SH-SY5Y (cell line): Measurements from ENCODE around the gene MTARC2.

Experiments used
- GATA2 ChIP-seq: IDR thresholded peaks from 2 replicates; pipeline ENCODE4 v1.6.1; 2011; ENCODE audit warnings: mild to moderate bottlenecking, low read depth, low read length
- GATA3 ChIP-seq: IDR thresholded peaks from 2 replicates; pipeline ENCODE4 v1.6.1; 2011; ENCODE audit warnings: low read depth, mild to moderate bottlenecking, low read length, moderate library complexity

The MTARC2 gene

GRCh38 chr1:220711056-220711809, 36.9 kb upstream of the MTARC2 start:
- TF ChIP-seq GATA3 (no peak), GATA2 (no peak)

- TF ChIP-seq GATA3 (no peak), GATA2 (no peak)
Measured at GRCh38 chr1:220717800-220718640, 30.1 kb upstream of the MTARC2 start.

GRCh38 chr1:220726634-220727033, 21.5 kb upstream of the MTARC2 start:
- TF ChIP-seq GATA3: no peak

- no peak for TF ChIP-seq GATA2
- TF ChIP-seq GATA3: no peak
Measured at GRCh38 chr1:220727519-220727918, 20.6 kb upstream of the MTARC2 start.

GRCh38 chr1:220730486-220730885, 17.6 kb upstream of the MTARC2 start:
- TF ChIP-seq GATA2 (no peak), GATA3 (no peak)

GRCh38 chr1:220732137-220732536, 16.0 kb upstream of the MTARC2 start:
- TF ChIP-seq GATA3: no peak
- TF ChIP-seq GATA2: no peak

- TF ChIP-seq GATA2 (no peak), GATA3 (no peak)
Measured at GRCh38 chr1:220732621-220733020, 15.5 kb upstream of the MTARC2 start.

- no peak for TF ChIP-seq GATA2
- no peak for TF ChIP-seq GATA3
Measured at GRCh38 chr1:220733086-220733601, 15.0 kb upstream of the MTARC2 start.

- TF ChIP-seq GATA2: no peak
- no peak for TF ChIP-seq GATA3
Measured at GRCh38 chr1:220734571-220735326, 13.4 kb upstream of the MTARC2 start.

- no peak for TF ChIP-seq GATA2
- TF ChIP-seq GATA3: no peak
Measured at GRCh38 chr1:220741349-220741748, 6.8 kb upstream of the MTARC2 start.

GRCh38 chr1:220741825-220742224, 6.3 kb upstream of the MTARC2 start:
- TF ChIP-seq GATA3 (no peak), GATA2 (no peak)

- no peak for TF ChIP-seq GATA3
- TF ChIP-seq GATA2: no peak
Measured at GRCh38 chr1:220742520-220742919, 5.6 kb upstream of the MTARC2 start.

- no peak for TF ChIP-seq GATA3
- no peak for TF ChIP-seq GATA2
Measured at GRCh38 chr1:220746851-220747250, 1.3 kb upstream of the MTARC2 start.

- TF ChIP-seq GATA2: no peak
- TF ChIP-seq GATA3: no peak
Measured at GRCh38 chr1:220747437-220748088, 559 bp upstream of the MTARC2 start.

- no peak for TF ChIP-seq GATA2
- no peak for TF ChIP-seq GATA3
Measured at GRCh38 chr1:220748936-220749335, 814 bp downstream of the MTARC2 start.
